GM19238 (cell line): ENCODE results near the gene KRABD2.
"Not testable (repeated sequence)": the region's sequence is repeated elsewhere in the genome, so short reads cannot be mapped to it uniquely, and the experiment has no call there.

Experiments used
- DNase-seq: peaks from one replicate; pipeline ENCODE4 v3.0.0; 2011; ENCODE audit warnings: low spot score; ENCODE audit not compliant: insufficient read length

KRABD2 gene

DNA sequence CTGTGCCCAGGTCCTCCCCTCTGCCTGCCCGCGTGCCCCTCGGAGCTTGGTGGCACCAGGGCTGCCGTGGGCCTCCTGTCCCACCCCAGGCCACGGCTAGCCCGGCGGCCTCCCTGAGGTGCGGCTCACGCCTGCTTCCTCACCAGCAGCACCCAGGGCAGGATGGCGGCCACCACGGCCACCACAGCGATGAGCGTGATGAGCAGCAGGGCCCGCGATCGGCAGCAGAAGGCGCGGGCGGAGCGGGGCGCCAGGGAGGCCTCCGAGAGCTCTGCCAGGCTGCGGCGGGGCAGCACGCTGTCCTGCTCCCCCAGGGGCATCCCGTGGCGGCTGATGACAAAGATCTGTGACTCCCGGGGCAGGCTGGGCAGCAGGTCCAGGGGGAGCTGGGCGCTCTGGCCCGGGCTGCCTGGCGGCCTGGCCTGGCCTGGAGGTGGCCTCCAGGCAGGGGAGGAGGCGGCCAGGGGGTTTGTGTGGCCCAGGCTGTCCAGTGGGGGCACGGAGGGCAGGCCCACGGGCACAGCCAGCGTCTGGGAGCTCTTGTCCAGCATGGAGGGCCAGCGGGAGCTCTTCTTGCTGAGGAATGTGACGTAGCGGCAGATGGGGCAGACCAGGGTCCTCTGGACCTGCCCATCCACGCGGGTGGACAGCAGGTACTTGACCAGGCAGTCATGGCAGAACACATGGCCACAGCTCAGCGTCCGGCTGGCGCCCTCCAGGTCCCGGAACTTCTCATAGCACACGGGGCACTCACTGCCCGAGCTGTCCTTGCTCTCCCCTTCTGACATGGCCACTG, 16.4 kb upstream of the KRABD2 start:
- no peak for DNase-seq

DNA sequence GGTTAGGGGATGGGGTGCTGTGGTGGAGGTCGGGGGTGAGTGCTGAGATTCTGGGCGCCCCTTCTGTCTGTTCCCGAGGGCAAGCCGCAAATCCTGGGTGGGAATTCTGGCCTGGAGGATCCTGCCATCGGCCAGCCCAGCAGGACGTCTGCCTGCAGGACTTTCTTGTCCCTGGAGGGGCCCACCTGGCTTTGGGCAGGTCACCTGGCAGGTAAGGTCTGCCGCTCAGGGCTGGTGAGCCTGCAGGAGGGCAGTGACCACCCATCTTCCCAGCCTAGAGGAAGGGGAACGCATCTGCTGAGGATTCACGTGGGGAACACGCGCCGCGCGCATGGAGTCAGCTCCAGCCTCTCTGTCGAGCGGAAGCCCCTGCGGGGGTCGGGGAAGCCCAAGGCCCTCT, 15.8 kb upstream of the KRABD2 start:
- no peak for DNase-seq

DNA sequence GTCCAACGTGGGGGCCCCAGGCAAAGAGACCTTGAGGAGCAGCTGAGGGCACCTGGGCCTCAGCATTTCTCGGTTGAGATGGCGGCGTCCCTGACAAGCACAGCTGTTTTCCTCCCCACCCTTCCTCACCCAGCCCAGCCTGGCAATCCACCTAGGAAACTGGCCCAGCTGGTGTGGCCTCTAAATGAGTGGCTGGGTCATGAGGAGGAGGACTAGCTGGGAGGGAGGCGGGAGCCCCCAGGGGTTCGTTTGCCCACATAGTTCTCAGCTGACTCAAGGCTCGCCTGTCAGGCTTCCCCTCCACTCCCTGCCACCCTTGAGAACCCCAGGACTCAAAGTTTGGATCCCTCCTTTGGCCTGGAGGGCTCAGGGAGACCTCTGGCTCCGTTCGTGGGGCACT, 15.2 kb upstream of the KRABD2 start:
- DNase-seq, result no peak

DNA sequence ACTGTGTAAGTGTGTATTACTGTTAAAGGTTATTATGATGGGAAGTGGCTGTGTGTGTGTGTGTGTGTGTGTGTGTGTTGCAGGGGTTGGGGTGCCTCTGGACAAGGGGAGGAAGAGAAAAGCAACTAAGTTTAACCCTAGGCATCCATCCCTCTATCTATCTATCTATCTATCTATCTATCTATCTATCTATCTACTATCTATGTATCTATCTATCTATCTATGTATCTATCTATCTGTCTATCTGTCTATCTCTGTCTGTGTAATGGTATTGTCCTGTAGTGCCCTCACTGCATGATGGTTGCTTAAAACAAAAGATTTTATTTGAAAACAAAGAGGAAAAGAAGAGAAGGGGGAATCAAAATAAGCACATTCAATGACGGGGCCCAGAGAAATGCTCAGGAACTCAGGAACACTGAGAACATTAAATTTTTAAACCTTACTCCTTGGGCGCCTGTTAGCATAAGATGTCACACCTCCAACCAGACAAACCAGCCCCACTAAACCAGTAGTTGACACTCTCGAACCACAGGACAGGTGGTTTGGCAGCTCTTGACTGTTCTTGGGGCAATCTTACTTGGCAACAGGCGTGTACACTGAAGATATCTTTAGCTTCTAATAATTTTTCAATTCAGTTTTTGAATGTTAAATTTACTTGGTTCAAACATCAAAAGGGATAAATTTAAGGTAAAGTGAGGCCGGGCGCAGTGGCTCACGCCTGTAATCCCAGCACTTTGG, 11.6 kb upstream of the KRABD2 start:
- DNase-seq, result no peak

DNA sequence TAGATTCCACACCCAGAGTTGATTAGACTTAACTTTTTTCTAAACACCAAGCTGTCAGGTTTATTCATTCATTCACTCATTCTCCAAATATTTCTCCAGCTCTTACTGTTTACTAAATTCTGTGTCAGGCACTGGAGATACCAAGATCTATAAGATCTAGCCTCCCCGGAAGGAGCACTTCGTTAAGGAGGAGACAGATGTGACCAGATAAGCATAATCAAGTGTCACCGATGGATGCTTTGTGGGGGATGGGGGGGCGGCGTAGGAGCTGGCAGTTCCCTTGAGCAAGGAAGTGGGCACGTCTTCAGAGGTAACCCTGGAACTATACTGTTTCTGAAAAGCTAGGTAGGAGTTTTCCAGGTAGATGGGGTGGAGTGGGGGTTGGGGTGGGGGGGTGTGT, 10.3 kb upstream of the KRABD2 start:
- no peak for DNase-seq

DNA sequence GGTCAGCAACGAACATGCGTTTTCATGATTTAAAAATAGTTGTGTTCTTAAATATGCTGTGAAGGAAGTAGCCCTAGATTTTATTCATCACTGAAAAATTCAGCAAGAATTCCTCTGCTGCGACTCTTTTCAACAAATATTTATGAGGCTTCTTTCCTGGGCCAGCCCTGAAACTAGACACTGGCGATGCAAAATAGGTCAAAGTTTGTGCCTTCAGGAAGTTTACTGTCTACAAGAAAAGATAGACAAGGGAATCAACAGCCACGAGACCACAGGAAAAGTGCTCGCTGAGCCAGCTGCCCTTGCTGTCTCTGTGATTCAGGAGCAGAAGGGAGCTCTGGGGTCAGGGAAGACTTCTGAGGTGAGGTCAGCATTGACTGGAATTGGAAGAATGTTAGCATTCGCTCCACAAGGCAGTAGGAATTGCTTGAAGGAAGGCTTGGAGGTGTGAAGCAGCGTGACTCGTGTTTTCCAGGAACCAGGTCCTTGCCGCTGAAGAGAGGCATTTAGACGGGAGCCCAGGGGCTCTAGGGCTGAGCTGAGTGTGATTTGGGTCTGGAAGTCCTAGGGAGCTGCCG, 8.4 kb upstream of the KRABD2 start:
- no peak for DNase-seq

DNA sequence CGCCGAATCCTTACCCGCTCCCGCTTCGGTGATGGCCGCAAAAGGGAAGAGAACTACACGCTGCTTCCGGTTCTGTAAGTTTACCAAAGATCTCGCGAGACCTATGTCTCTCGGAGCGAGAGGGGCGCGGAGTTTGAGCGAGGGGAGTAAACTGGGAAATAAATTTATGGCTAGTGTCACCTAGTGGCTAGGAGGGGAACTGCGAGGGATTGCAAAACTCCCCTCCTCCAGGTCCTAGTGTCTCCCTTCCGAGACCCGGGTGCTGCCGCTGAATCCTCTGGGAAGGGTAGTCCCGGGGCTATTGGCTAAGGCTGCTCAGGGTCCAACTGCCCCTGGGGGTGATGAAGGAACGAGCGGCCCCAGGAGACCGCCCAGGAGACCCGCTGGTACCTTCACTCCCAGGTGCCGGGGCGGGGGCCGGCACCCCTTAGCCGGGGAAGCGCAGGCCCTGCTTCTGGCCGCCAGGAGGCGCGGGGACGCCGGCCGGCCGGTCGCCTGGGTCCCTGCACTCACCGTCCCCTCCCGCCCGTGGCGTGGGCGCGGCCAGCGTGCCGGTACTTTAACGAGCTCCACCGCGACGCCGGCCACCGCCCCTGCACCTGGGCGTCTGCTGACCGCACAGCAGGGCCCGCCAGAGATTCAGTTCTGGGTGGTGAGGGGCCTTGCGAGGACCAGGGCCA, 6.8 kb upstream of the KRABD2 start, which contains the start of gene RPL26:
Gene RPL26, minus strand, starts transcription at position 51 of the 680 bp plus-strand sequence. CDS start 883 bp downstream, outside the sequence.
- DNase-seq, result peak; percentile 93

DNA sequence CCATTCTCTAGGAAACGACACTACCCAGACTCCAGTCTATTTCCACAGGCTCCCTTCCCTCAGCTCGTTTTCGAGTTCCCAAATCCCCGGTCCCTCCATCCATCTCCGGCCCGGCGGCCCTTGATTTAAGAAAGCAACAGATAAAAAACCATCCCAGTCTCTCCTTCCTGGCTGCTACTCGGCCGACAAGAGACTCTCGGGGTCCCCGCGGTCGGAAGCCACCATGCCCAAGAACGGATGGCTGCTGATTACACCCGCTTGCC, 6.3 kb upstream of the KRABD2 start:
- DNase-seq, result no peak

DNA sequence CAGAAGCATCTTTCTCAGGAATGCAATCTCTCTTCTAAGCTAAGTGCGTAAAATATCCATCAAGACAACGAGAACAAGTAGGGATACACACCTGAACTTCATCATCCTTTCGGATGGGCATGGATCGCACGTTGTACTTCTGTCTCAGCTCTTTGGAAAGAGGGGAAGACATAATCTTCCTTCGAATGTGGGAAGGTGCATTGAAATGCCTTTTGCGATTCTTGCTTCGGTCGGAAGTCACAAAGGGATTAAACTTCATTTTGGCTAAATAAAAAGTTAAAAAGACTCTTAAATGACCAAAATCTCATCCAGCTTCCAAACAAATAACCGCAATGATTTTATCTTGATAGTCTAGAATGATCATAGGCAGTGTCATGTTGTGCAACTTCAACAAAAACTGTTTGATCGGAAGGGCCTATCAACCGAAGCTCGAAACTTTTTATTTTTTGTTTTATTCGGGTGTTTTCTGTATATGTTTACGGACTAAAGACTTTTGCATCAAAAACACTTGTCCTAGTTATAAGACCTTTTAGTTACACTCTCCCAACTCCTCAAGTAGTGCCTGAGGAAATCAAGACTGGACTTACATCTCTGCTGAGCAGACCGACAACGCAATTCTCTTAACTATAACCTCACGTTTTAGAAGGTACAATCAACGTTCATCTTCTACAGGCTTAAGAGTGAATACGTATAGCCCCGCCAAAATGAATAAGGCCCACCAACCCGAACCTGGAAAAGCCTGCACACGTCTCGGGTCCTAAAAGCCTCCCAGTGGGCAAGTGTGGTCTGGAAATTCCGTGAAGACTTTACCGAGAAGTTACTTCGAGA, 5.8 kb upstream of the KRABD2 start:
- no peak for DNase-seq

DNA sequence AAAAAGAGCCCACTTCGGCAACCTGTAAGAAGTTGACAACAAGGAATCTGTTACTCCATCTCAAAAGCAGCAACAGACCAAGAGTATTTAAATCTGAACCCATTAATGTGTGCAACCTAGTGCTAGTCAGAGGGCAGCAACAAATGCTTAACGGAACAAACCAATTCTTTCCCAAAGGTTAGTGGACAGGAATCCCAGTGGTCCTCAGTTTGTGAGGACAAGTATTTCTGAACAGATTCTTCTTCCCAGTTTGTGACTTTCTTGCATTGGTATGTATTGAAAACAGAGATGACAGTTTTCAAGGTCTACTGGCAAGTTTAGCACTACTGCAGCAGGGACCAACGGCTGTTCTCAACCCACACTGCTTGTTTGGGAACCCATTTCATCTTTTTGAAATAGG, 3.5 kb upstream of the KRABD2 start:
- no peak for DNase-seq

DNA sequence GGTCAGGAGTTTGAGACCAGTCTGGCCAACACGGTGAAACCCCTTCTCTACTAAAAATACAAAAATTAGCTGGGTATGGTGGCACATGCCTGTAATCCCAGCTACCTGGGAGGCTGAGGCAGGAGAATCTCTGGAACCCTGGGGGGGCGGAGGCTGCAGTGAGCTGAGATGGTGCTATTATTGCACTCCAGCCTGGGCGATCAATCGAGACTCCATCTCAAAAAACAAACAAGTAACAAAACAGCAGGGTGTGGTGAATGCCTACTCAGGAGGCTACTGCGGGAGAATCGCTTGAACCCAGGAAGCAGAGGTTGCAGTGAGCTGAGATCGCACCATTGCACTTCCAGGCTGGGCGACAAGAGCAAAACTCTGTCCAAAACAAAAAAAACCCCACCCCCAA, 1.6 kb upstream of the KRABD2 start:
- DNase-seq, result not testable (repeated sequence)

DNA sequence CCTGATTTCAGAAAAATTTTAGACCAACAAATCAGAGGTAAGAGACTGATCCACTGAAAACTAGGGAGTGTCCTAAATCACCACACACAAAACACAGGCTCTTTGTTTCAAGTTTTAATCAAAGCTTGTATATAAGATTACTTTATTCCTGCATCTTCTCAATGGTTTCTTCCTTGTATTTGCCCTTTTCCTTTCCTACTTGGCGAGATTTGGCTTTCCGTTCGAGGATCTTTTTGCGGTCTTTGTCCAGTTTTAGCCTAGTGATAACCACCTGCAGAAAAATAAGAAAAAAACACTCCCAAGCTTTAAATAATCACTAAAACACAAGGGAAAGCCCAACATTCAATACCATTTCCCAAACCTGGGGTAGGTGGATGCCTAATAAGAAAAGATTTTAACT, 918 bp upstream of the KRABD2 start:
- DNase-seq, result no peak

DNA sequence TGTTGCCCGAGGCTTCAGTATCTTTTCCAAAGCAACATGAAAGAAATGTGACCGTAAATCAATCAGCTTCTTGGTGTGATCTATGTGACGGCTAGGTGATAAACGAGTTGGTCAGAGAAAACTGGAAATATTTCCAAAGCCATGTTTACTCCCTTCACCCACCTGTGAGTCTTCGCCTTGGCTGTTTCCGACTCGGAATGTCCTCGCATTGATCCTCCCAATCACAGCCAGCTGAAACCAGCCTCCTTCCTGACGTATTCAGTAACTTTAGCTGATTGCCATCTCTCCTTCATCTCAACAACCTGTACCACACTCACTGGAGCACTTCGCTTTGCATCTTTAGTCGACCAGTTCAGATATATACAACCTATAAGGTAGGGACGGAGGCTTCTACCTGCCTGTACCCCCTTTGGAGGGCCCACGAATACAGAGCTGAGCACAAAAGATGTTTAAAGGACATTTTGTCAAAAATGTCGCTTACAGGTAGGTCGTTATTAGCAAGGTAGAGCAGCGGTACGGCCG, 705 bp downstream of the KRABD2 start:
- no peak for DNase-seq

DNA sequence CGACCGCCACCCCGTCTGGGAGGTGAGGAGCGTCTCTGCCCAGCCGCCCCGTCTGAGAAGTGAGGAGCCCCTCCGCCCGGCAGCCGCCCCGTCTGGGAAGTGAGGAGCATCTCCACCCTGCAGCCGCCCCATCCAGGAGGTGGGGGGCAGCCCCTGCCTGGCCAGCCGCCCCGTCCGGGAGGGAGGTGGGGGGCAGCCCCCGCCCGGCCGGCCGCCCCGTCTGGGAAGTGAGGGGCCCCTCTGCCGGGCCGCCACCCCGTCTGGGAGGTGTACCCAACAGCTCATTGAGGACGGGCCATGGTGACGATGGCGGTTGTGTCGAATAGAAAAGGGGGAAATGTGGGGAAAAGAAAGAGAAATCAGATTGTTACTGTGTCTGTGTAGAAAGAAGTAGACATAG, 2.6 kb downstream of the KRABD2 start:
- DNase-seq, result not testable (repeated sequence)

DNA sequence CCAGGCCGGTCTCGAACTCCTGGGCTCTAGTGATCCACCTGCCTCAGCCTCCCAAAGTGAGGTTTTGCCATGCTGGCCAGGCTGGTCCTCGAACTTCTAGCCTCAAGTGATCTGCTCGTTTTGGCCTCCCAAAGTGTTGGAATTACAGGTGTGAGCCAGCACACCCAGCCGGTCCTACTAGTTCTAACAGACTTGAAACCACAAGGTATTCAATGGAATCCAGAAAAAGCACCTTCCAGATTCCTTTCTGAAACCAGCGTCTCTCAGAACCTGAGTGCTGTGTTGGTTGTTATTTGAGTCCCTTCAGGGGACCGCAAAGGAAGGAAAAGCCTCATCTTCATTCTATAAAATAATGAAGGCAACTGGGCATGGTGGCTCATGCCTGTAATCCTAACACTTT, 4.1 kb downstream of the KRABD2 start:
- DNase-seq, result no peak

DNA sequence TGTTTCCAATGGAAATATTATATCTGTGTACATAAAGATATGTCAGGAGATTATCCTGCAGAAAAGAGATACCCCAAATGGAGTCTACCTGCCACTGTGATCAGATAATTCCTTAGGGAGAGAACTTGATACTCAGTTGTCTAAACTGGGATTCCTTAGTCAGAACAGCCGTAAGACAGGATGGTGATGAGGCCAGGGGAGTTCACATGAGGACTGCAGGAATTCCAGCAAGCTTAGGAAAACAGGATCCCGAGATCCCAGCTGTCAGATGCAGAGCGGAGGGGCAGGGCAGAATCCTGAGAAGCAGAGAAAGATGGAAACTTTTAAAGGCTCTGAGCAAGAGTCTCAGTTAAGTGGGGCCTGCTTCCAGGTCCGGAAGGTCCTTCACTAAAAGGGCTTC, 4.7 kb downstream of the KRABD2 start:
- no peak for DNase-seq

DNA sequence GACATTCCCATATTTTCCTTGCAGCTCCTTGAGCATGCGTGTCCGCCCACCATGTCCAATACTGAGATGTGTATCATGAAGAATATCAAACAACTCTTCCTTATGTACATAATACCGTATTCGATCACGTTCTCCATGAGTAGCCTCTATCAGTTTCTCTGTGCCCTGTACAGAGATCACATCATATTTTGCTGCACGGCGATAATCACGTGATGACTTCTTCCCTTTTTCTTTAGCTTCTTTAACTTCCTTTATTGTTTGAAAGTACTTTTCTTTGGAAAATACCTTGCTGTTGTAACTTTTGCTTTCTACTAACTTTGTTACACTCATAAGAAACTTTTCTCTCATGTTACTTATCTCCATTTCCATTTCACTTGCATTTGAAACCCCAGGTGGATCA, 6.6 kb downstream of the KRABD2 start:
- no peak for DNase-seq

DNA sequence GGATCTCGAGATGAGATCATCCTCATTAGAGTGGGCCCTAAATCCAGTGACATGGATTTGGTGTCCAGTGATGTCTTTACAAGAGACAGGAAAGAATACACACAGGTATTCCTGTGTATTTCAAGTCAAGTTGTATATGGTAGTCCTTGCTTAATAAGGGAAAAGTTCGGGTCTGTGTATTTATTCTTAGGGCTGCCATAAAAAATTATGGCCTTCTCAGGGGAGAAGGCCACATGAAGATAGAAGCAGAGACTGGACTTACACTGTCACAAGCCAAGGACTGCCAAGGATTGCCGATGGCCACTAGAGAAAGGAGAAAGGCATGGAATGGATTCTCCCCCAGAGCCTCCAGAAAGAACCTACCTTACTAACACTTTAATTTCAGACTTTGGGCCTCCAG, 8.3 kb downstream of the KRABD2 start:
- DNase-seq, result no peak

DNA sequence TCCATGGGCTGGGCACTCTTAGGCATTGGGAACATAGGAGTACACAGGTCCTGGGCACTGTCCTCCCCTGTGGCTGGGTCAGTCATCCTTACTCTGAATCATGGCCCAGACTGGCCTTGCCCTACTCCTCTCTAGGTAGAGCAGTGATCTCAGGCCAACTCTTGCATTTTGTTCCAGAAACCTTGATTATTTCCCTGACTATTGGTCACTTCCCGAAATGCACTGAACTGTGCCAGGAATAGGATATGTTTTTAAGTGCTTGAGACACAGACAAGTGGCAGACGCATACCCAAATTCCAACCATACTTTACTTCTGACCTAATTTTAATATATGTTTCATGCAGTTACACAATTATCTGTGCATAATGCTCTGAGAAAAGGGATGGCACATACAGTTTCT, 10.3 kb downstream of the KRABD2 start:
- DNase-seq, result no peak

DNA sequence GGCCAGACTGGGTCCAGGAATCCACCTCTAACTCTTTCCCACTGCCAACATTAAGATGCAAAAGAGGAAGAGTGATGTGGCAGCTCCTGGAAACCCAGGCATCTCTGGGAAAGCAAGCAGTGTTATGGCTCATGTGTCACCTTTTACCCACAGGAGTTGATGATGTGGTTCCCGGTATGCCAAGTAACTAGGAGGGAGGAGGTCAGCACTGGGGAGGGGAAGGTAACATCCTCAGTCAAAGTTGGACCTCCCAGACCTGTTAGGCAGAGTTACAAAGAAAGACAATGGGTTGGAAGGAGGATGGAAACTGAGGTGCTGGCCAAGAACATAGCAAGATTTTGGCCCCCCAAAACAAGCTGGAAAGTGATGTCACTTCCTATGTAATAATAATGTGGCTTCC, 11.4 kb downstream of the KRABD2 start:
- no peak for DNase-seq

DNA sequence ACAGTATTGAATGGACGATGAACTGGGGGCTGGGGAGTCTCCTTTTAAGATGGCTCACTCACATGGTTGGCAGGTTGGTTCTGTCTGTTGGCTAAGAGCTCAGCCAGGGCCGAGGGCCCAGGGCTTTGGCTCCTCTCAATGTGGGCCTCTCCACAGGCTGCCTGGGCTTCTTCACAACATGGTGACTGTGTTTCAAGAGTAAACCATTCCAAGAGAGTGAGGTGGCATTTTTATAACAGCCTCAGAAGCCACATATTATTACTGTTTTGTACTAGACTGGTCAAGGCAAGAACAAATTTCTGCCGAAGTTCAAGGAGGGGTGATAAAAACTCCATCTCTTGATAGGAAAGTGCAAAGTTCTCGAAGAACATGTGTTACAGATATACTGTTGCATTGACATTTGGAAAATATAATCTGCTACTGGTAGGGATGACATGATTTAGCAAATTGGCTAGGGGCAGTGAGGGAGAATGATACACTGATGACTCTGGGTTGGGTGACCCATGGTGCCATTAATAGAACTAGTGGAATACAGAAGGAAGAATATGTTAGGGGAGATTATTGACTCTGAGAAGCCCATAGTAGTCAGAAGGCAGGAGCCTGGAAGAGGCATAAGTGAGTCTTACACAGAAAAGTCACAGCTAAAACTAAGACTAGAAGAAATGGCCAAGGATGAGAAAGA, 13.7 kb downstream of the KRABD2 start:
- DNase-seq, result no peak
